GM12878 (cell line): ENCODE measurements around the gene ADH1A. TPM values are rescaled to one million over a fixed set of nuclear protein-coding genes. Genes with fewer than 3 reads are reported as not detected.
"Not testable (repeated sequence)": the region's sequence is repeated elsewhere in the genome, so short reads cannot be mapped to it uniquely, and the experiment has no call there.

Experiments
- ATAC-seq: fragments of 200-7000 bp; cut with Tn5 transposase; 3 replicates; pipeline ENCODE4 v1.9.1; 2020; ENCODE audit warnings: mild to moderate bottlenecking, moderate library complexity
- BruUV-seq: library from RNA; stranded (reverse); fragments of 400-500 nt; replicated peaks from 2 replicates; lab custom pipeline; 2021; lab: Mats Ljungman, UMichigan
- CTCF ChIA-PET: fragments of 300-600 bp; sonication (Branson Sonifier 250); formaldehyde crosslinking; extraction: SDS; loops from one replicate; lab custom pipeline; 2021; ENCODE audit warnings: inconsistent platforms; lab: Yijun Ruan, JAX
- POLR2A ChIA-PET: fragments of 350-600 bp; formaldehyde crosslinking; extraction: SDS; loops from one replicate; lab custom pipeline; 2021; ENCODE audit warnings: inconsistent platforms; lab: Charles Lee
- RAD21 ChIA-PET: fragments of 300-600 bp; sonication (Branson Sonifier 250); formaldehyde crosslinking; loops from one replicate; lab custom pipeline; 2023; ENCODE audit warnings: antibody characterized with exemption; ENCODE audit not compliant: unreplicated experiment; lab: Charles Lee
- SMC1A ChIA-PET: fragments of 300-600 bp; sonication (Branson Sonifier 250); formaldehyde crosslinking; loops from one replicate; lab custom pipeline; 2023; ENCODE audit not compliant: unreplicated experiment, uncharacterized antibody; lab: Charles Lee
- DNase-seq: peaks from one replicate; pipeline ENCODE4 v3.0.0-alpha.2; 2011; ENCODE audit warnings: low read depth, low spot score
- FAIRE-seq: peaks from 3 replicates; lab custom pipeline; 2011; peaks lifted over from hg19 to GRCh38; lab: Jason Lieb, UNC
- H2AFZ ChIP-seq: 2 replicates; pipeline ENCODE4 v1.6.0; 2011; ENCODE audit warnings: low read depth, low read length, control low read depth; ENCODE audit not compliant: control insufficient read depth
- H3K27ac ChIP-seq: 2 replicates; pipeline ENCODE4 v1.5.1; 2011; ENCODE audit warnings: control low read depth; ENCODE audit not compliant: control insufficient read depth, insufficient read depth
- H3K27me3 ChIP-seq, 2 experiments: replicated peaks in 1 of 2; 2 replicates each; pipeline versions ENCODE4 v1.6.0 to v1.6.1; 2011; ENCODE audit warnings: low read length in 1 of 2; ENCODE audit not compliant: control insufficient read depth in 2 of 2, insufficient read depth in 2 of 2
- H3K36me3 ChIP-seq, 2 experiments: 2 replicates each; pipeline ENCODE4 v1.5.1; 2011; ENCODE audit warnings: low read length in 1 of 2; ENCODE audit not compliant: control insufficient read depth in 2 of 2, insufficient read depth in 2 of 2
- H3K4me1 ChIP-seq: 2 replicates; pipeline ENCODE4 v1.6.1; 2011; ENCODE audit warnings: mild to moderate bottlenecking, low read length, moderate library complexity, mixed read lengths; ENCODE audit not compliant: control insufficient read depth, insufficient read depth
- H3K4me2 ChIP-seq: 2 replicates; pipeline ENCODE4 v1.6.0; 2011; ENCODE audit warnings: control low read depth; ENCODE audit not compliant: control insufficient read depth, insufficient read depth
- H3K4me3 ChIP-seq: fragments of 200-600 bp; sonication (generic); 2 replicates; pipeline ENCODE4 v1.5.1; 2016
- H3K79me2 ChIP-seq: 2 replicates; pipeline ENCODE4 v1.6.0; 2011; ENCODE audit warnings: low read length; ENCODE audit not compliant: control insufficient read depth, insufficient read depth
- H3K9ac ChIP-seq: 2 replicates; pipeline ENCODE4 v1.8.0; 2011; ENCODE audit warnings: low read length, control low read depth, mixed read lengths; ENCODE audit not compliant: control insufficient read depth, insufficient read depth
- H3K9me3 ChIP-seq: replicated peaks from 3 replicates; pipeline ENCODE4 v1.5.1; 2011; ENCODE audit warnings: mild to moderate bottlenecking, low read length; ENCODE audit not compliant: control insufficient read depth, insufficient read depth
- H4K20me1 ChIP-seq: 2 replicates; pipeline ENCODE4 v1.6.0; 2011; ENCODE audit not compliant: control insufficient read depth, insufficient read depth
- WGBS: methylation state at CpG from one replicate; pipeline ENCODE4 v1.1.6; 2016; ENCODE audit warnings: low lambda C conversion rate; ENCODE audit not compliant: insufficient replicate concordance, insufficient coverage; ENCODE audit errors: missing lambda C conversion rate; 5-methylcytosine and 5-hydroxymethylcytosine counted together
- in situ Hi-C: fragments of 300-500 bp; cut with MboI; formaldehyde crosslinking; loops from 9 replicates; pipeline ENCODE4 v1.14.3; 2018; ENCODE audit warnings: mixed read lengths
- intact Hi-C: fragments of 100-400 bp; cut with micrococcal nuclease; formaldehyde crosslinking; loops from one replicate; pipeline ENCODE4 v1.14.2; 2022; ENCODE audit not compliant: unreplicated experiment
- polyA plus RNA-seq, 11 experiments: library from polyadenylated mRNA; depleted of rRNA in 4 of 11; unstranded in 6 of 11; stranded (reverse) in 5 of 11; fragments of >200 nt; fragmentation: Nextera tagmentation in 4 of 11; fragmentation: Illumina TruSeq in 1 of 11; extraction: Ambion mirVana in 4 of 11; extraction: Trizol in 1 of 11; gene quantifications; 1 replicate in 1 of 11; 2 replicates in 10 of 11; pipeline versions ENCODE4 v1.2.1 to v1.2.3, GENCODE V29; 2011 to 2016; ENCODE audit warnings: inconsistent platforms in 2 of 11, missing spikeins in 2 of 11, low read depth in 1 of 11
- total RNA-seq, 4 experiments: library from RNA; depleted of rRNA in 3 of 4; stranded (reverse); fragments of >200 nt in 3 of 4; fragmentation: Illumina TruSeq in 1 of 4; extraction: Trizol in 1 of 4; gene quantifications; 2 replicates each; pipeline versions ENCODE4 v1.2.1 to v1.2.3, GENCODE V29; 2013 to 2021

The ADH1A gene
- total and polyA plus RNA-seq, 10 of the 15 experiments (the other 5 are each of a cell fraction or from before 2014, with no cell fraction given) = not detected

GRCh38 chr4:99227646-99228045 lies 63.1 kb downstream of the ADH1A start:
- ATAC-seq, H2AFZ ChIP-seq, FAIRE-seq, H3K9ac ChIP-seq, in situ Hi-C loops, H4K20me1 ChIP-seq, DNase-seq, H3K9me3 ChIP-seq, BruUV-seq, H3K4me1 ChIP-seq, H3K4me3 ChIP-seq, H3K36me3 ChIP-seq, RAD21 ChIA-PET, POLR2A ChIA-PET, H3K4me2 ChIP-seq, CTCF ChIA-PET, SMC1A ChIA-PET, intact Hi-C loops, H3K79me2 ChIP-seq, H3K27ac ChIP-seq, H3K27me3 ChIP-seq: not testable (repeated sequence)
- WGBS = 34% methylated on average over 4 of the region's 4 CpGs

Other genes starting within 250 kb of the ADH1A start
- gene ADH5, start 202.2 kb downstream of the ADH1A start, total RNA-seq (2014; rRNA removed) = 48.5 and 68.2 TPM in 2 replicates
- gene ADH5, start 202.2 kb downstream of the ADH1A start, total RNA-seq (2014; rRNA removed; fragmentation: Illumina TruSeq; extraction: Trizol) = 75.7 and 77.5 TPM in 2 replicates
- 94.4 and 101 TPM in 2 replicates for gene ADH5, start 202.2 kb downstream of the ADH1A start, total RNA-seq (2021)
- 159 and 222 TPM in 2 replicates for gene ADH5, start 202.2 kb downstream of the ADH1A start, polyA plus RNA-seq (2011; rRNA removed)
- 80.6 and 100 TPM in 2 replicates for gene ADH5, start 202.2 kb downstream of the ADH1A start, polyA plus RNA-seq (2014; fragmentation: Illumina TruSeq; extraction: Trizol)
- gene ADH5, start 202.2 kb downstream of the ADH1A start, polyA plus RNA-seq (2014; fragmentation: Nextera tagmentation; extraction: Ambion mirVana) = 100 to 1,000 TPM in 1 of 2 experiments, 10 to 100 TPM in 1; 96.3 to 134 TPM
- gene ADH5, start 202.2 kb downstream of the ADH1A start, polyA plus RNA-seq (2014; rRNA removed) = 75.7 and 78.1 TPM in 2 replicates
- 100 to 1,000 TPM; 136 to 138 TPM for gene ADH5, start 202.2 kb downstream of the ADH1A start, polyA plus RNA-seq (2016; fragmentation: Nextera tagmentation; extraction: Ambion mirVana)
- gene ADH4, start 146.7 kb downstream of the ADH1A start, total RNA-seq (2014; rRNA removed) = not detected in 2 replicates
- not detected in 2 replicates for gene ADH4, start 146.7 kb downstream of the ADH1A start, total RNA-seq (2014; rRNA removed; fragmentation: Illumina TruSeq; extraction: Trizol)
- 0.40 TPM in 1 of 2 replicates, not detected in the other for gene ADH4, start 146.7 kb downstream of the ADH1A start, total RNA-seq (2021)
- not detected in 2 replicates for gene ADH4, start 146.7 kb downstream of the ADH1A start, polyA plus RNA-seq (2011; rRNA removed)
- gene ADH4, start 146.7 kb downstream of the ADH1A start, polyA plus RNA-seq (2014; fragmentation: Illumina TruSeq; extraction: Trizol) = not detected in 2 replicates
- gene ADH4, start 146.7 kb downstream of the ADH1A start, polyA plus RNA-seq (2014; fragmentation: Nextera tagmentation; extraction: Ambion mirVana) = not detected
- not detected in 2 replicates for gene ADH4, start 146.7 kb downstream of the ADH1A start, polyA plus RNA-seq (2014; rRNA removed)
- gene ADH4, start 146.7 kb downstream of the ADH1A start, polyA plus RNA-seq (2016; fragmentation: Nextera tagmentation; extraction: Ambion mirVana) = not detected
- gene ADH6, start 71.7 kb downstream of the ADH1A start, total RNA-seq (2014; rRNA removed) = not detected in 2 replicates
- not detected in 2 replicates for gene ADH6, start 71.7 kb downstream of the ADH1A start, total RNA-seq (2014; rRNA removed; fragmentation: Illumina TruSeq; extraction: Trizol)
- gene ADH6, start 71.7 kb downstream of the ADH1A start, total RNA-seq (2021) = not detected in 2 replicates
- gene ADH6, start 71.7 kb downstream of the ADH1A start, polyA plus RNA-seq (2011; rRNA removed) = not detected in 2 replicates
- 0.03 TPM in 1 of 2 replicates, not detected in the other for gene ADH6, start 71.7 kb downstream of the ADH1A start, polyA plus RNA-seq (2014; fragmentation: Illumina TruSeq; extraction: Trizol)
- gene ADH6, start 71.7 kb downstream of the ADH1A start, polyA plus RNA-seq (2014; fragmentation: Nextera tagmentation; extraction: Ambion mirVana) = not detected
- gene ADH6, start 71.7 kb downstream of the ADH1A start, polyA plus RNA-seq (2014; rRNA removed) = not detected in 2 replicates
- under 1 TPM in 1 of 2 experiments, not detected in 1; 0.16 TPM for gene ADH6, start 71.7 kb downstream of the ADH1A start, polyA plus RNA-seq (2016; fragmentation: Nextera tagmentation; extraction: Ambion mirVana)
- gene ADH1B, start 30.4 kb upstream of the ADH1A start, total RNA-seq (2014; rRNA removed) = not detected in 2 replicates
- not detected in 2 replicates for gene ADH1B, start 30.4 kb upstream of the ADH1A start, total RNA-seq (2014; rRNA removed; fragmentation: Illumina TruSeq; extraction: Trizol)
- gene ADH1B, start 30.4 kb upstream of the ADH1A start, total RNA-seq (2021) = 1.3 TPM in 2 replicates
- not detected in 2 replicates for gene ADH1B, start 30.4 kb upstream of the ADH1A start, polyA plus RNA-seq (2011; rRNA removed)
- not detected in 2 replicates for gene ADH1B, start 30.4 kb upstream of the ADH1A start, polyA plus RNA-seq (2014; fragmentation: Illumina TruSeq; extraction: Trizol)
- not detected for gene ADH1B, start 30.4 kb upstream of the ADH1A start, polyA plus RNA-seq (2014; fragmentation: Nextera tagmentation; extraction: Ambion mirVana)
- gene ADH1B, start 30.4 kb upstream of the ADH1A start, polyA plus RNA-seq (2014; rRNA removed) = not detected in 2 replicates
- not detected for gene ADH1B, start 30.4 kb upstream of the ADH1A start, polyA plus RNA-seq (2016; fragmentation: Nextera tagmentation; extraction: Ambion mirVana)
- gene ADH1C, start 61.8 kb upstream of the ADH1A start, total RNA-seq (2014; rRNA removed) = 1.1 TPM in 1 of 2 replicates, not detected in the other
- gene ADH1C, start 61.8 kb upstream of the ADH1A start, total RNA-seq (2014; rRNA removed; fragmentation: Illumina TruSeq; extraction: Trizol) = not detected in 2 replicates
- gene ADH1C, start 61.8 kb upstream of the ADH1A start, total RNA-seq (2021) = 0.24 and 0.54 TPM in 2 replicates
- 0.08 and 0.20 TPM in 2 replicates for gene ADH1C, start 61.8 kb upstream of the ADH1A start, polyA plus RNA-seq (2011; rRNA removed)
- gene ADH1C, start 61.8 kb upstream of the ADH1A start, polyA plus RNA-seq (2014; fragmentation: Illumina TruSeq; extraction: Trizol) = 0.06 and 0.33 TPM in 2 replicates
- under 1 TPM in 1 of 2 experiments, not detected in 1; 0.04 TPM for gene ADH1C, start 61.8 kb upstream of the ADH1A start, polyA plus RNA-seq (2014; fragmentation: Nextera tagmentation; extraction: Ambion mirVana)
- gene ADH1C, start 61.8 kb upstream of the ADH1A start, polyA plus RNA-seq (2014; rRNA removed) = 0.10 TPM in 1 of 2 replicates, not detected in the other
- under 1 TPM in 1 of 2 experiments, not detected in 1; 0.23 TPM for gene ADH1C, start 61.8 kb upstream of the ADH1A start, polyA plus RNA-seq (2016; fragmentation: Nextera tagmentation; extraction: Ambion mirVana)
- gene ADH7, start 144.4 kb upstream of the ADH1A start, total RNA-seq (2014; rRNA removed) = not detected in 2 replicates
- not detected in 2 replicates for gene ADH7, start 144.4 kb upstream of the ADH1A start, total RNA-seq (2014; rRNA removed; fragmentation: Illumina TruSeq; extraction: Trizol)
- not detected in 2 replicates for gene ADH7, start 144.4 kb upstream of the ADH1A start, total RNA-seq (2021)
- not detected in 2 replicates for gene ADH7, start 144.4 kb upstream of the ADH1A start, polyA plus RNA-seq (2011; rRNA removed)
- not detected in 2 replicates for gene ADH7, start 144.4 kb upstream of the ADH1A start, polyA plus RNA-seq (2014; fragmentation: Illumina TruSeq; extraction: Trizol)
- gene ADH7, start 144.4 kb upstream of the ADH1A start, polyA plus RNA-seq (2014; fragmentation: Nextera tagmentation; extraction: Ambion mirVana) = not detected
- gene ADH7, start 144.4 kb upstream of the ADH1A start, polyA plus RNA-seq (2014; rRNA removed) = not detected in 2 replicates
- gene ADH7, start 144.4 kb upstream of the ADH1A start, polyA plus RNA-seq (2016; fragmentation: Nextera tagmentation; extraction: Ambion mirVana) = not detected
- not detected in 2 replicates for gene C4orf17, start 220.0 kb upstream of the ADH1A start, total RNA-seq (2014; rRNA removed)
- gene C4orf17, start 220.0 kb upstream of the ADH1A start, total RNA-seq (2014; rRNA removed; fragmentation: Illumina TruSeq; extraction: Trizol) = not detected in 2 replicates
- not detected in 2 replicates for gene C4orf17, start 220.0 kb upstream of the ADH1A start, total RNA-seq (2021)
- gene C4orf17, start 220.0 kb upstream of the ADH1A start, polyA plus RNA-seq (2011; rRNA removed) = not detected in 2 replicates
- not detected in 2 replicates for gene C4orf17, start 220.0 kb upstream of the ADH1A start, polyA plus RNA-seq (2014; fragmentation: Illumina TruSeq; extraction: Trizol)
- gene C4orf17, start 220.0 kb upstream of the ADH1A start, polyA plus RNA-seq (2014; fragmentation: Nextera tagmentation; extraction: Ambion mirVana) = not detected
- not detected in 2 replicates for gene C4orf17, start 220.0 kb upstream of the ADH1A start, polyA plus RNA-seq (2014; rRNA removed)
- gene C4orf17, start 220.0 kb upstream of the ADH1A start, polyA plus RNA-seq (2016; fragmentation: Nextera tagmentation; extraction: Ambion mirVana) = not detected